Adipose tissue (tissue), 3 donors: ENCODE results near the gene ZFAND3. TPM values are rescaled to one million over a fixed set of nuclear protein-coding genes. Genes with fewer than 3 reads are reported as not detected.

Experiments used
- H3K27ac ChIP-seq: one replicate; pipeline ENCODE4 v1.5.1; 2013; ENCODE audit warnings: low read depth, low read length
- WGBS, 3 donors: extraction: QIAGEN DNeasy Blood & Tissue Kit; methylation state at CpG; one replicate each; pipeline ENCODE4 v1.1.7; 2013; 5-methylcytosine and 5-hydroxymethylcytosine counted together
- polyA plus RNA-seq, 3 donors: library from polyadenylated mRNA; stranded (reverse); fragments of 200-250 nt; gene quantifications; one replicate each; pipeline ENCODE4 v1.2.3, GENCODE V29; 2013
- donor health status: healthy with polysubstance abuse.
- donor health status: Bipolar disorder and iron deficiency.
- donor health status: healthy.

The ZFAND3 gene
- polyA plus RNA-seq, 3 donors, result 25.9 to 45.2 (median 42.1) TPM

- 83 to 96% (median 94%) methylated on average over 3 of the region's 3 CpGs for WGBS, 3 donors
- no peak overlapping the region for H3K27ac ChIP-seq
These were observed 91.5 kb downstream of the ZFAND3 start for GRCh38 chr6:37910998-37911397.

- no peak overlapping the region for H3K27ac ChIP-seq
- WGBS, 3 donors, result 88 to 95% (median 90%) methylated on average over 1 of the region's 1 CpG
These were observed 93.7 kb downstream of the ZFAND3 start for GRCh38 chr6:37913210-37913609.

GRCh38 chr6:37915463-37915862, 95.9 kb downstream of the ZFAND3 start:
- no peak overlapping the region for H3K27ac ChIP-seq
- WGBS, 3 donors, result 87 to 91% (median 88%) methylated on average over 3 of the region's 3 CpGs

- no peak overlapping the region for H3K27ac ChIP-seq
- WGBS, 3 donors, result 74 to 90% (median 81%) methylated on average over 8 of the region's 8 CpGs
These were observed 96.6 kb downstream of the ZFAND3 start for GRCh38 chr6:37916149-37916548.

GRCh38 chr6:37916675-37917074, 97.1 kb downstream of the ZFAND3 start:
- H3K27ac ChIP-seq, result no peak overlapping the region
- WGBS, 3 donors, result 95 to 100% (median 100%) methylated on average over 2 of the region's 2 CpGs

- WGBS, 3 donors, result 49 to 88% (median 83%) methylated on average over 2 of the region's 2 CpGs
- no peak overlapping the region for H3K27ac ChIP-seq
These were observed 98.0 kb downstream of the ZFAND3 start for GRCh38 chr6:37917566-37917965.

- 80 to 86% (median 81%) methylated on average over 3 of the region's 3 CpGs for WGBS, 3 donors
- H3K27ac ChIP-seq, result no peak overlapping the region
These were observed 100.1 kb downstream of the ZFAND3 start for GRCh38 chr6:37919417-37920157.

- no peak overlapping the region for H3K27ac ChIP-seq
- WGBS, 3 donors, result 53 to 72% (median 59%) methylated on average over 2 of the region's 2 CpGs
These were observed 101.1 kb downstream of the ZFAND3 start for GRCh38 chr6:37920667-37921066.

GRCh38 chr6:37922563-37922962, 103.0 kb downstream of the ZFAND3 start:
- 92 to 96% (median 93%) methylated on average over 1 of the region's 1 CpG for WGBS, 3 donors
- no peak overlapping the region for H3K27ac ChIP-seq

- H3K27ac ChIP-seq, result no peak overlapping the region
These were observed 104.0 kb downstream of the ZFAND3 start for GRCh38 chr6:37923514-37923913.

GRCh38 chr6:37926661-37927060, 107.1 kb downstream of the ZFAND3 start:
- H3K27ac ChIP-seq, result no peak overlapping the region
- 85 to 92% (median 89%) methylated on average over 4 of the region's 4 CpGs for WGBS, 3 donors

- H3K27ac ChIP-seq, result no peak overlapping the region
- 84 to 93% (median 90%) methylated on average over 4 of the region's 4 CpGs for WGBS, 3 donors
These were observed 108.7 kb downstream of the ZFAND3 start for GRCh38 chr6:37928217-37928616.

- no peak overlapping the region for H3K27ac ChIP-seq
These were observed 110.9 kb downstream of the ZFAND3 start for GRCh38 chr6:37930288-37930971.

GRCh38 chr6:37931066-37931465, 111.5 kb downstream of the ZFAND3 start:
- 88 to 100% (median 96%) methylated on average over 1 of the region's 1 CpG for WGBS, 3 donors
- H3K27ac ChIP-seq, result no peak overlapping the region

More at GRCh38 chr6:37930288-37930971, 110.9 kb downstream of the ZFAND3 start:
- 71 to 97% (median 95%) methylated on average over 4 of the region's 4 CpGs for WGBS, 3 donors

GRCh38 chr6:37934276-37934675, 114.7 kb downstream of the ZFAND3 start:
- WGBS, 3 donors, result 87 to 98% (median 95%) methylated on average over 5 of the region's 5 CpGs
- H3K27ac ChIP-seq, result no peak overlapping the region

- 94 to 96% (median 95%) methylated on average over 2 of the region's 2 CpGs for WGBS, 3 donors
- no peak overlapping the region for H3K27ac ChIP-seq
These were observed 116.6 kb downstream of the ZFAND3 start for GRCh38 chr6:37936150-37936549.

GRCh38 chr6:37936906-37937305, 117.4 kb downstream of the ZFAND3 start:
- no peak overlapping the region for H3K27ac ChIP-seq

- H3K27ac ChIP-seq, result no peak overlapping the region
These were observed 119.4 kb downstream of the ZFAND3 start for GRCh38 chr6:37938909-37939308.

GRCh38 chr6:37940074-37940847, 120.7 kb downstream of the ZFAND3 start:
- WGBS, 3 donors, result 78 to 87% (median 81%) methylated on average over 3 of the region's 3 CpGs
- H3K27ac ChIP-seq, result no peak overlapping the region
